NCI-H1436 treated with DMSO at 0.1 percent for 48 hours (cell line): ENCODE measurements around the gene CLASP1.

Experiments used
- DNase-seq: peaks from one replicate; lab custom pipeline; 2025; lab: John Stamatoyannopoulos, UW

CLASP1 gene

GRCh38 chr2:121427187-121427689, 222.0 kb downstream of the CLASP1 start:
- DNase-seq = no peak

GRCh38 chr2:121420486-121420885, 228.8 kb downstream of the CLASP1 start:
- no peak for DNase-seq

- no peak for DNase-seq
Observed at GRCh38 chr2:121419081-121419699, 230.1 kb downstream of the CLASP1 start.

- DNase-seq = no peak
Observed at GRCh38 chr2:121418494-121419058, 230.7 kb downstream of the CLASP1 start.

GRCh38 chr2:121417826-121418225, 231.4 kb downstream of the CLASP1 start:
- DNase-seq = no peak

- no peak for DNase-seq
Observed at GRCh38 chr2:121415727-121416126, 233.5 kb downstream of the CLASP1 start.

- DNase-seq = no peak
Observed at GRCh38 chr2:121412349-121412748, 236.9 kb downstream of the CLASP1 start.

- no peak for DNase-seq
Observed at GRCh38 chr2:121409966-121410365, 239.3 kb downstream of the CLASP1 start.

- DNase-seq = no peak
Observed at GRCh38 chr2:121409388-121409787, 239.9 kb downstream of the CLASP1 start.

- no peak for DNase-seq
Observed at GRCh38 chr2:121408641-121409040, 240.6 kb downstream of the CLASP1 start.

- DNase-seq = no peak
Observed at GRCh38 chr2:121405233-121405632, 244.0 kb downstream of the CLASP1 start.

GRCh38 chr2:121400201-121400600, 249.1 kb downstream of the CLASP1 start:
- no peak for DNase-seq

- DNase-seq = no peak
Observed at GRCh38 chr2:121398853-121399252, 250.4 kb downstream of the CLASP1 start.

- DNase-seq = no peak
Observed at GRCh38 chr2:121390082-121390692, 259.1 kb downstream of the CLASP1 start.

GRCh38 chr2:121388371-121388770, 260.9 kb downstream of the CLASP1 start:
- no peak for DNase-seq

GRCh38 chr2:121387591-121388325, 261.5 kb downstream of the CLASP1 start:
- DNase-seq = no peak

- DNase-seq = no peak
Observed at GRCh38 chr2:121386707-121387106, 262.6 kb downstream of the CLASP1 start.

GRCh38 chr2:121386102-121386501, 263.2 kb downstream of the CLASP1 start:
- no peak for DNase-seq

- DNase-seq = no peak
Observed at GRCh38 chr2:121382744-121383143, 266.5 kb downstream of the CLASP1 start.

- DNase-seq = no peak
Observed at GRCh38 chr2:121377646-121378045, 271.6 kb downstream of the CLASP1 start.

- DNase-seq = no peak
Observed at GRCh38 chr2:121376535-121377250, 272.6 kb downstream of the CLASP1 start.

GRCh38 chr2:121375621-121376159, 273.6 kb downstream of the CLASP1 start:
- no peak for DNase-seq
